ENCODE results near the gene TPST2. TPM values are rescaled to one million over a fixed set of nuclear protein-coding genes. Genes with fewer than 3 reads are reported as not detected.

Gene TPST2
- total and polyA plus RNA-seq, 2 donors (not counting 3 experiments of a cell fraction or from before 2014, with no cell fraction given), result 49.4 to 121 TPM

- peaks cover 24% of the 10 kb centered on the region for H3K4me1 ChIP-seq (ENCODE audit: control insufficient read depth, extremely low read depth, insufficient read depth, low read length)
- BruUV-seq (replicated peaks), result no TSS peak
- no peaks in the 10 kb centered on the region for H3K27me3 ChIP-seq (ENCODE audit: control insufficient read depth in 2 of 2, insufficient read depth in 2 of 2, low read length in 2 of 2)
- H3K9ac ChIP-seq (replicated peaks; ENCODE audit: extremely low read depth, insufficient read depth, low read length), result no peak overlapping the region
- H3K9me3 ChIP-seq (replicated peaks; ENCODE audit: control insufficient read depth, insufficient read depth, low read length), result no peaks in the 10 kb centered on the region
- no peak overlapping the region for H3K4me2 ChIP-seq (ENCODE audit: insufficient read depth, low read length)
- intact Hi-C loops (cut with micrococcal nuclease) (no loop called here), dilution Hi-C loops (cut with MboI; ENCODE audit: extremely low pct_ligation_motif_present, low sequenced_read_pairs) (no loop called here)
- peaks cover 9% of the 10 kb centered on the region for H3K79me2 ChIP-seq (ENCODE audit: control insufficient read depth, insufficient read depth, low read length)
- no peaks in the 10 kb centered on the region for H4K20me1 ChIP-seq (replicated peaks; ENCODE audit: control insufficient read depth, extremely low read depth, insufficient read depth, low read length)
- ChIA-PET CTCF (interaction anchor here (1.0 to 1.5 kb wide), 3 partner anchors 9 to 47 kb away, joined by 3 to 5 read pairs (median 3); no protein-coding TSS in a partner anchor), POLR2A (no interaction called here)
- H2AFZ ChIP-seq (ENCODE audit: low read depth, low read length), result no peak overlapping the region
- no peak for DNase-seq (ENCODE audit: low read depth, low spot score)
- no peaks in the 10 kb centered on the region for H3K9me1 ChIP-seq (replicated peaks; ENCODE audit: control insufficient read depth, extremely low read depth, insufficient read depth, low read length)
- H3K4me3 ChIP-seq (replicated peaks in 1 of 3; ENCODE audit: insufficient read depth in 1 of 3, low read depth in 1 of 3, low read length in 3 of 3), result no peak overlapping the region
- TF ChIP-seq CTCF (IDR thresholded peaks at IDR 0.05; ENCODE audit: extremely low read depth in 1 of 2, insufficient read depth in 1 of 2, low read depth in 1 of 2, low read length in 2 of 2) (no peak), MAX (IDR thresholded peaks at IDR 0.05; ENCODE audit: insufficient read depth, insufficient read length) (no peak), POLR2A (IDR thresholded peaks at IDR 0.05; ENCODE audit: low read depth, low read length) (no peak), EZH2 (IDR thresholded peaks at IDR 0.05; ENCODE audit: borderline replicate concordance, low read depth, low read length, severe bottlenecking) (no peak), GATA2 (IDR thresholded peaks at IDR 0.05; ENCODE audit: insufficient read depth, insufficient read length, low read depth, low read length) (no peak), JUN (IDR thresholded peaks at IDR 0.05; ENCODE audit: borderline replicate concordance, insufficient read depth, insufficient read length, low read depth) (no peak)
- peaks cover 0 to 3% of the 10 kb centered on the region in 2 experiments for H3K36me3 ChIP-seq (ENCODE audit: control insufficient read depth in 2 of 2, extremely low read depth in 1 of 2, insufficient read depth in 2 of 2, low read length in 2 of 2)
- H3K27ac ChIP-seq (ENCODE audit: insufficient read depth, low read depth, low read length), result no peak overlapping the region
- no peak for FAIRE-seq
Observed at GRCh38 chr22:26549902-26550497, 39.9 kb downstream of the TPST2 start.
